Left cardiac atrium (tissue), 4 donors: ENCODE data around the gene MBD3L2B. TPM values are rescaled to one million over a fixed set of nuclear protein-coding genes. Genes with fewer than 3 reads are reported as not detected.
A peak's percentile ranks its signal among the peaks of the same experiment; 100 is the strongest.
"Not testable (repeated sequence)": the region's sequence is repeated elsewhere in the genome, so short reads cannot be mapped to it uniquely, and the experiment has no call there.

Experiments used
- ATAC-seq, 2 donors: fragments of 200-7000 bp; cut with Tn5 transposase; one replicate each; pipeline ENCODE4 v1.9.1; 2020; ENCODE audit warnings: mild to moderate bottlenecking in 2 of 2, moderate library complexity in 2 of 2
- DNase-seq: peaks from one replicate; pipeline ENCODE4 v3.0.0-alpha.2; 2020
- intact Hi-C, 2 donors: fragments of 100-400 bp; cut with DNase I; formaldehyde crosslinking; loops; one replicate each; pipeline versions ENCODE4 v1.14.1 to v1.15.1; 2022 to 2023
- total RNA-seq, 2 donors: library from RNA; stranded (reverse); fragmentation: NEBNext Ultra II Directional; extraction: Animal tissue kit (Norgen Biotek cat#: 25700); gene quantifications; one replicate each; pipeline ENCODE4 v1.2.1, GENCODE V29; 2021
- donor health status: DM: no; HTN: yes; CAD: no.
- donor health status: DM: no; HTN: yes; CAD: no; lungs with severe emphysema.
- donor health status: DM: yes; HTN: yes; CAD: no.
- donor health status: Dilated cardiomyopathy.

The MBD3L2B gene
- total RNA-seq, 2 donors from 2014 or later: not detected

DNA sequence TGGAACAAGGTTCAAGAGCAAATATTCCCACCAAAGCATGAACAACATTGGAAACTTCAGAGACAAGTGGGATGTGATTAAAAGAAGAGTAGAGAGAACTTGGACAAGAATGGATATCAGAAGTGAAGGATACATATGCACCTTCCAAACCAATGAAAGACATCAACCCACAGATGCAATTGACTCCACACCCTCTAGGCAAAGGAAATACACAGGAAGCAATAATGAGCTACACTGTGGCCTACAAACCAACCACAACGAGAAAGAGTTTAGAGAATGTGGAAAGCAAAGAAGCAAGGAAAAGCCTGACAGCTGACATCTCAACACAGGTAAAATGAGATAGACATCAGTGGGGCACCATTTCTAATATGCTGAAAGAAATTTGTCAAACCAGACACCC lies 7.6 kb upstream of the MBD3L2B start:
- DNase-seq, intact Hi-C loops, ATAC-seq: not testable (repeated sequence)

DNA sequence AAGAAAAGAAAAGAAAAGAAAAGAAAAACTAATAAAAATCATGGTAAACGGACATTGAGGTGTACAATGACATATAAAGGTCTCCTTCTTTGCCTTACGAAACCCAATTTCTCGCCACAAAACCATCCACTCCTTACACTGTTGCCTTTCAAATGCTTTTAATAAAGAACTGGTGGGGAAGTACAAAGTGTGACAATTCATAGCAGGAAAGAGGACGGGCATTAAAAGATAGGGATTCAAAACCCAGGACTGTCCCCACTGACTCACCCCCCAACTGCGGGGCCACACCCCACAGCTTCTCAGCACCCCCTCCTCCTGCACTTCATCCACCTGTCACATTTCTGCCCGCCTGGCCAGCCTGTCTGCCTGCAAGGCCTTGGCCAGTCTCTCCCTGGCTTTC lies 2.4 kb downstream of the MBD3L2B start:
- DNase-seq: no peak
- ATAC-seq: no peak
- intact Hi-C loops: no loop called here

DNA sequence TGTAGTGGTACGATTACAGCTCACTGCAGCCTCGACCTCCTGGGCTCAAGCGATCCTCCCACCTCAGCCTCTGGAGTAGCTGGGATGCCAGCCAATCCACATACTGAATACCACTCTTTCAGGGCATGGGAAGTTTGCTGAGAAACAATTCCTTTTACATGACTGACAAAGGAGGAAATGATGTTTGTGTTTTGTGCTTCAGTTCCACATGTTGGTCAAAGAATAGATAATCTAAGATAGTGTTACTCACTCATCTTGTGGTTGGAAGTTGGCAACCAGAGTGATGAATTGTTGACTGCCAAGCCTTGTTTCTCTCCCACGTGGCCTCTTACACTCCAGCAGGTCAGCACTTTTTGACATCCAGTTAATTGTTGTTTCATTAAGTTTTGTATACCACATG lies 7.6 kb downstream of the MBD3L2B start:
- intact Hi-C loops: no loop called here
- DNase-seq: no peak
- ATAC-seq: peak in 1 of 2 donors; percentile 8

DNA sequence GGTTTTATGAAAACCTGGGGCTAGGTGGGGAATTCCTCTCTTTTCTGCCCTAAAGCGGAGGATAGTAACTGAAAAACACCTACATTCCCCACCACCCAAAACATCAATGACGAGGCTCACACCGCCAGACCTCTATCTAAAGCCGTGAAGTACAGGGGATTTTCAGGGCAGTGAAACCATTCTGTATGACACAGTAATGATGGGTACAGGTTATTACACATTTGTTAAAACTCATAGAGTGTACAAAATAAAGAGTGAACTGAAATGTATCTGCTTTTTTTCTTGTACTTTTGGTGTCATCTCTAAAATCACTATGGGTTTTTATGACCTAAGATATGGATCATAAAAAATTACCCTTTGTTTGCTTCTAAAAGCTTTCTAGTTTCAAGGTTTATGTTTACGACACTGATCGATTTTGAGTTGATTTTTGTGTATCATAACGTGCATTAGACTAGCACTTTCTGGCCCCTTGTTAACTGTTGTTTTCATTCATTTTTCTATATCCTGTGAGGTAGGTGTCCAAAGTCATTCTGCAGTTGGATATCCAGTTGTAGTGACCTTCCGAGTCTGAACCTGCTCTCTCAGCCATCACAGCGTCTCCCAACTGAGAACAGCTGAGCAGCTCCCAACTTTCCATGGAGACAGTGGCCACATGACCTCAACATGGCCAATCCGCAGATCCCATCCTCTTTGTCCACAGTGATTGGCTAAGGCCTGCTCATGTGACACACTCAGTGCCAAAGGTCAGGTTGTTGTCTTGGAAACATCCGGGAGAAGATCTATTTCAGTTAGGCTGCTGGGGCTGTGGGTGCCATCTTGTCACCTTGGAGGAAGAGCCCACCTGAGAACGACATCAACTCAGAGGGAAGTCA lies 10.3 kb downstream of the MBD3L2B start:
- DNase-seq: no peak
- no peak for ATAC-seq
- intact Hi-C loops: no loop called here

DNA sequence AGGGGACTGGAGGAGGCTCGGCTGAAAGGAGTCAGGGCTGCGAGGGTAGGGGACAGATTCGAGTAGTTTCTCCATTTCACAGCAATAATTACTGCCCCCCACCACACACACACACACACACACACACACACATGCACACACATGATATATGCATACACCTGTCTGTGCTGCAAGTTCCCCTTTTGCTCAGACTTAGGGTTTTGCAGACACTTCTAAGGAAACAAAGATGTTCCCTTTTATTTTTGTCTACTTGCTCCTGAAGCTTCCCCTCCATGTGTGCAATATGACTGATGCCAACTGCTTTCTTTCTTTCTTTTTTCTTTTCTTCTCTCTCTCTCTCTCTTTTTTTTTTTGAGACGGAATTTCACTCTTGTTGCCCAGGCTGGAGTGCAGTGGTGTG lies 13.4 kb downstream of the MBD3L2B start:
- ATAC-seq: no peak
- no peak for DNase-seq
- intact Hi-C loops: no loop called here

DNA sequence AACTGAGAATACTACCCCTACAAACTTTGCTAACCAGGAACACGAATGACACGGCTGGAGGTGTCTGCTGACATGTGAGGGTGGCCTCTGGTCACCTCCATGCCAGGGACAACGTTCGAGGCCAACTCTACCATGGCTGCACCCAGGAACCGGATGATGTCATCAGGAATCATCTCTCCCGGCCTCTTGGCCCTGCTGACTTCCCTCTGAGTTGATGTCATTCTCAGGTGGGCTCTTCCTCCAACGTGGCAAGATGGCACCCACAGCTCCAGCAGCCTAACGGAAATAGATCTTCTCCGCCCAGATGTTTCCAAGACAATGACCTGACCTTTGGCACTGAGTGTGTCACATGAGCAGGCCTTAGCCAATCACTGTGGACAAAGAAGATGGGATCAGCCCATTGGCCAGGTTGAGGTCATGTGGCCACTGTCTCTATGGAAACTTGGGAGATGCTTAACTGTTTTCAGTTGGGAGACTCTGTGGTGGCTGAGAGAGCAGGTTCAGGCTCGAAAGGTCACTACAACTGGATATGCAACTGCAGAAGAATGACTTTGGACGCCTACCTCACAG lies 15.0 kb downstream of the MBD3L2B start:
- ATAC-seq (no peak), DNase-seq (no peak)
- intact Hi-C loops: no loop called here

DNA sequence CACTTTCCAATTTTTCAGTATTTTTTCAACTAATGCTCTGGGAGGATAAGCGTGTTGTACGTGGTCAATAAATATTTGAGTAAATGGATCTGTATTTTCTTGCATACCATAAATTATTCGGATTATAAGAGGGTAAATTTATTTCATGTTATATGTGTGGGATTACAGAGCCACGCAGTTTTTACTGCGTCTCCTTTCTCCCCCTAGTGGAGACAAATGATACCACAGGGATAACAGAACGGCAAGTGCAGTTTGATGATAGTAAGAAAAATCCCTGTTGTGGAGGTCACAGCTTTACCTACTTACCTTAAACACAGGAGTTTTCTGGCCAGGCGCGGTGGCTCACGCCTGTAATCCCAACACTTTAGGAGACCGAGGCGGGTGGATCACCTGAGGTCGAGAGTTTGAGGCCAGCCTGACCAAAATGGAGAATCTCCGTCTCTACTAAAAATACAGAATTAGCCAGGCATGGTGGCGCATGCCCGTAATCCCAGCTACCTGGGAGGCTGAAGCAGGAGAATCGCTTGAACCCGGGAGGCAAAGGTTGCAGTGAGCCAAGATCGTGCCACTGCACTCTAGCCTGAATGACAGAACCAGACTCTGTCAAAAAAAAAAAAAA lies 16.8 kb downstream of the MBD3L2B start:
- ATAC-seq (no peak), DNase-seq (no peak)
- intact Hi-C loops: no loop called here

DNA sequence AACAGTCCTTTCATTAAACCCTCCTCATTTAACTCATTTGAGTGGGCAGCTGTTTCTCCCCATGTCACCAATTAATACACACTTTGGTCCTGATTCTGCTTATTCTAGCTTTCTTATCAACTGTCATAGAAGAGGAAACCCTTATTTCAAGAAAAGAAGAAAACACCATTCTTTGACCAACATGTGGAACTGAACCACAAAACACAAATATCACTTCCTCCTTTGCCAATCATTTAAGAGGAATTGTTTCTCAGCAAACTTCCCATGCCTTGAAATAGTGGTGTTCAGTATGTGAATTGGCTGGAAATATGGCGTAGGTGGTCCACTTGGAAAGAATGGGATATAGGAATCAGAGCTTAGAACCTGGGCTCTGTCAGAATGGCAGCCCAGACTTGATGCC lies 20.4 kb downstream of the MBD3L2B start:
- intact Hi-C loops: no loop called here
- ATAC-seq (no peak), DNase-seq (no peak)

DNA sequence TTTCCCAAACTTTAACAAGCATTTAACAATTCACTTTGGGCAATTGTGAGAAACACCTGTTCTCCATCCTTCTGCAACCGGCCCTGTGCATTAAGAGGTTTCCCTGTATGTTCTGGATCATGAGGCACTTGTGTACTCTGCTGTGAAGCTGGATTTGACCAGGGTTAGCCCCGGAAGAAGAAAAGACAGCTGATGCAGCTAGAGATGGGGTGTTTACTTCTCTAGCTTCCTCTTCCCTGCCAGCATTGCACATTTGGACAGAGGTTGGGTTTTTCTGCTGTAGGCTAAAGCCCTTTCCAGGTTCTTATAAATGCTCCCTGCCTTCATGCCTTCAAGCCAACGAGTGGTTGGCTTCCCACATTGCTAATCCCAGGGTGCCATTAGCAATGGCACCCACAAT lies 20.9 kb downstream of the MBD3L2B start:
- intact Hi-C loops: no loop called here
- DNase-seq (no peak), ATAC-seq (no peak)

DNA sequence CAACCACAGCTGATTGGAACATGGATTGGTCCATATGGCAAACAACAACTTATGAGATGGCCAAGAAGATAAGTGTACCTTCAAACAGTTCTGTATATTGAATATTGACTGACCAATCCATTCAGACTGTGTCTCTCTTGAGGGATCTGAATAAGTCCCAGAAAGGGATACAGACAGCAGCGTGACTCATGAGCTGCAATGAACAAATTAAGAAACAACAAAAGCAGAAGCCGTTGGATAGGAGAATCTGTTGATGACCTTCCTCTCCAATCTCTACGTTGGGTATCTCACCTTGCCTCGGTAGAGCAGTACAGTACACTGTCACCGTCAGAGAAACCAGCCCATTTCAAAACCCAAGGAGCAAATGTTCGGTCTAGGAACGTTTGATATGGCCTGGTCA lies 21.3 kb downstream of the MBD3L2B start:
- ATAC-seq (no peak), DNase-seq (no peak)
- intact Hi-C loops: no loop called here

DNA sequence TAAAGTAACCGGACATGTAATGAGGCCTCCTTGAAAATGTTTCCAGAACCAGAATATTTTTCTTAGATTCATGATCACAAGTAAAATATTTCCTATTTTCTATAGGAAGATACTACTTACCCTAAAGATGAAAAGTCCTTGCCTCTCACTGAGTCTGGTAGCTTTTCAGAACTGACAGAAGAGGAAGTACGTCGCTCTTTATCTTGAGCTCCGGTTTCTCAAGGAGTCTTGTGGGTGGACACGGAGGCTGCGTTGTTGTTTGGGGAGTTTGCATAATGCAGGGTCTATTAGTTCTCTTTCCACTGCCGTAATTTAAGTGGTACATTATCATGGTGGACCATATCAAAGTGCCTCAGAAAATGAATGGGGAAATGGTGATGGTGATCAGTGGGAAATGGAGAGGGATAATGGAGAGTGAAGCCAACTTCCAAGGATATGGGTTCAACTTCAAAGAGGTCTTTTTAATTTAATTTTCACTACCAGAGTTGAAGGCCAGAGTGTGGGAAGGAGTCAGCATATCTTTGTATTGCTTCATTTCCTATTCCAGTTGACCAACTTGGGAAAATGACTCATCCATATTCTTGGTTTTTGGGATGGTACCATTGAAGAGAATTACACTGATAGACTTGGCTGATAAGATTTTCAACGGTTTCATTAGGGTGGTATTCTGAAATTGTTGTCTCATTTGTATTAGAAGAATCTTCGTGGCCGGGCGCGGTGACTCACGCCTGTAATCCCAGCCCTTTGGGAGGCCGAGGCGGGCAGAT lies 23.4 kb downstream of the MBD3L2B start:
- intact Hi-C loops: no loop called here
- DNase-seq (no peak), ATAC-seq (no peak)

DNA sequence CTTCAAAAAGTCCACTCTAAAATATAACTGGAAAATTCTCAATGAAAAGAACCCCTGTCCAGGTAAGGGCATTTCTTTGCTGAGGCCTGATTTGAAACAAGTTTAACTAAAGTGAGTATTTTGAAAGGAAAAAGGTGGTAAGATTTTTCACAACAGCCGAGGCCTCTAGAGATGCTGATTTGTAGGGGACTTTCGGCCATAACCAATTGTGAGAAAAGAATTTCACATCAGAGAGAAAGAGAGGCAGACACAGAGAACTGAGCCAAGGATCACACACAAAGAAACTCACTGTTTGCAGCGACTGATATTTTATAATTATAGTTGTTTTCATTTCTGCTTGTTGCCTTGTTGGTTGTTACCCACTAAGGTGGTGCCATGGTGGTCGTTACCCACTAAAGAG lies 24.4 kb downstream of the MBD3L2B start:
- DNase-seq (no peak), ATAC-seq (no peak)
- intact Hi-C loops: no loop called here

DNA sequence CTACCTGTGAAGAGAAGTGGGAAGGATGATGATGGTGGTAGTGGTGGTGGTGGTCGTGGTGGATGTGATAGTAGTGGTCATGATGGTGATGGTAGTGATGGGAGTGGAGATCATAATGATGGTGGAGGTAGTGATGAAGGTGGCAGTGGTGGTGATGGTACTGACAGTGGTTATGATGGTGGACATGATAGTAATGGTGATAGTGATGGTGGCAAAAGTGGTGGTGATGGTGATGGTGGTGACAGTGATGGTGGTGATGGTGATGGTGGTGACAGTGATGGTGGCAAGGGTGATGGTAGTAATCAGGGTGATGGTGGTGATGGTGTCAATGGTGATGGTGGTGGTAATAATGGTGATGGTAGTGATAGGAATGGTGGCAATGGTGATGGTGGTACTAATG lies 26.2 kb downstream of the MBD3L2B start:
- no peak for ATAC-seq
- no peak for DNase-seq
- intact Hi-C loops: no loop called here

DNA sequence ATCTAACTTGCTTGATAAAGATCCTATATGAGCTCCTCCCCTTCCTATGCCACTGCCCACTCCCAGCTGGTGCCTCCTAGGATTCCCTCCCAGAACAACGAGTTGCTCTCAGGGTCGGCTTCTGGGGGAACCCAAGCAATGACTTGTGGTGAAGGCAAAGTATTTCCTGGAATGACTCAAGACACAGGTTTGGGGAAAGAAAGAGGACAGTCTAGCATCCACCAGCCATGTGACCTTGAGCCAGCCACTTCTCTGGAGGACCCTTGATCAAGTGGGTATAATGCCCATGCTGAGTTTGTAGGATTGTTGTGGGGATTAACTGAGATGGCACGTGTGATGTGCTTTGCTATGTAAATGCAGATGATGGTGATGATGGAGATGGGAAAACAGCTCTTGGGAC lies 33.0 kb downstream of the MBD3L2B start:
- ATAC-seq: no peak
- intact Hi-C loops: no loop called here
- no peak for DNase-seq

DNA sequence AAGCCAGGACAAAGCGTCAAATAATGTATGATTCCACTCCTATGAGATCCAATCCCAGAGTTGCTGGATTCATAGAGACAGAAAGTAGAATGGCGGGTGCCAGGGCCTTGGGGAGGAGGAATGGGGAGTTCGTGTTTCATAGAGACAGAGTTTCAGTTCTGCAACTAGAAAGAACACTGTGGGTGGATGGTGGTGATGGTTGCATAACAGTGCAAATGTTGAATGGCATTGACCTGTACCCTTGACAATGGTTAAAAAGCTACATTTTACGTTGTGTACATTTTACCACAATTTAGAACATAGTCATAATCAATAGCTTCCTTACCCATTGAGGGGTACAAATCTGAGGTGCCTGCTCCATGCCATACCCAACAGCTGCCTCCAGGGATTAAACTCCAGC lies 33.4 kb downstream of the MBD3L2B start:
- ATAC-seq: no peak
- intact Hi-C loops: no loop called here
- no peak for DNase-seq

DNA sequence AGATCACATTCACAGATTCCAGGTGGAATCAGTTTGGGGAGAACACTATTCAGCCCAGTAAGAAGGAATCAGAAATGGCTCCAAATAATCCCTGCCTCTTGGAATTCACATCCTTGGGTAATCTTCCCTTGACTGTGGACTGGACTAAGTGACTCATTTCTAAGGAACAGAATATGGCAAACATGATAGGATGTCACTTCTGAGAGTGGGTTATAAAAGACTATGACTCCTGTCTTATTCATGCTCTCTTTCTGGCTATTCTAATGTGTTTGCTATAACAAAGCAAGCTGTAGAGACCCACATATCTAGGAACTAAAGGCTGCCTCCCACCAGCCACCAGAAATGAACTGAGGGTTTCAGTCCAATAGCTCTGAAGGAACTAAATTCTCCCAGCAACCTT lies 37.8 kb downstream of the MBD3L2B start:
- ATAC-seq (no peak), DNase-seq (no peak)
- intact Hi-C loops: no loop called here

DNA sequence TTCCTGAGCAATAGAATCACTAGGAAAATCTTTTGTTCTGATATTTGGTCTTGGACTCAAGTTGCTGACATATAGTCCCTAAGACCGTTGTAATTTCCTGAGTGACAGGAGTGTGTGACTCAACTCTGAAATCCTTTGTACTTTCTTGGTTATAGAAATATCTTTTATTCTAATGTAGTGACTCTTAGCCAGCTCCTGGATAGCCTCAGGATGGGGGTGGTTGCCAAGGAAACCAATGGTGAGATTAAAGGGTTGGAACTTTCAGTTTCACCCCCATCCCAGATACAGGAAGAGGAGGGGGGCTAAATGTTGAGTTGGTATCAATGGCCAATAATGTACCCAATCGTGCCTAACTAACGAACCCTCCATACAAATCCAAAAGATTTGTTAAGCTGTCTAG lies 41.8 kb downstream of the MBD3L2B start:
- DNase-seq (no peak), ATAC-seq (no peak)
- intact Hi-C loops: no loop called here

DNA sequence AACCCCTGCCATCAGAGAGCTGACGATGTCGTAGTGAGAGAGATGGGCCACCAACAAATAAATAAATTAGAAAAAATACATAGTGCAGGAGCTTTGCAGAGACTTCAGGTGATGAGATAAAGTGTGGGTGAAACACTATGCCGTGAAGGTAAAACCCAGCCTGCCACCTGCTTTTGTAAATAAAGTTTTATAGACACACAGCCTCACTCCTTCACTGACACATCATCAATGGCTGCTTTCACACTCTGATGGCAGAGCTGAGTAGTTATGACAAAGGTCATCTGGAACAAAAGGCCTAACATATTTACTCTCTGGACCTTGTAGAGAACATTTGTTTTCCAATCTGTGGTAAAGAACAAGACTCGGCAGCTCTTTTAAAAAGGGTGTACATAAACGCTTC lies 45.0 kb downstream of the MBD3L2B start:
- intact Hi-C loops: no loop called here
- ATAC-seq (no peak), DNase-seq (no peak)

DNA sequence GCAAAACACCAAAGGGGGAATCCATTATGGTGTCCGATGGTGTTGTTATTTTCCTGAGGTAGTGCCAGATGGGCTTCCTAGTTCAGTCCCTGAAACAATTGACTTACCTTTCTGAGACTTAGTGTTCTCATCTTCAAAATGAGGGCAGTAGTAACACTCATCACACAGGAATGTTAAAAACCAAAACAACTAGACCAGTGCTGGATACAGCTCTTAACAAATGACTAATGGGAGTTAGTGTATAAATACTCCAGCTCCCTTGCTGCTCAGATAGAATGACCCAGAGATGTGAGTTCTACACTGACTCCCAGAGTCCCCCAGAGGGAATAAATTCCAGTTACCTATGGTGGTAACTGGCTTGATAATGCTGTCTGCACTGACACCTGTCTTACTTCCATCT lies 49.9 kb downstream of the MBD3L2B start:
- ATAC-seq (no peak), DNase-seq (no peak)
- intact Hi-C loops: no loop called here

DNA sequence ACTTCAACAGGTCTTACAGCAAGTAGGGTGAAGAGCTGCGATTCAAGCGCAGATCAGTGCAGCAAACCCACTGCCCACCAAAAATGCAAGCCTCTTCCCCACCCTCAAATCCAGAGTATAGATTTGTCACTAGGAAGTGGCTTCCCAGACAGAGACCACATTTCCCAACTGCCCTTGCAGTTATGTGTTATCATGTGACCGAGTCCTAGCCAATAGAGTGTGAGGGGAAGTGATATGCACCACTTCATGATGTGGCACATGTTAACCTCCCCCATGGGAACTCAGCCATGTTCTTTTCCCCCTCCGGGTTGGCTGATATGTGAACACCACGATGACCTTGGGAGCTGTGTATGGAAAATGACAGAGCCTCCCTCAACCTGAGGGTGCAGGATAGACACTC lies 50.8 kb downstream of the MBD3L2B start:
- ATAC-seq (no peak), DNase-seq (no peak)
- intact Hi-C loops: no loop called here
